ENCODE data around the gene EYA2. TPM values are rescaled to one million over a fixed set of nuclear protein-coding genes. Genes with fewer than 3 reads are reported as not detected.

The EYA2 gene
- total RNA-seq, 1 experiment from 2014 or later: 0.74 TPM

DNA sequence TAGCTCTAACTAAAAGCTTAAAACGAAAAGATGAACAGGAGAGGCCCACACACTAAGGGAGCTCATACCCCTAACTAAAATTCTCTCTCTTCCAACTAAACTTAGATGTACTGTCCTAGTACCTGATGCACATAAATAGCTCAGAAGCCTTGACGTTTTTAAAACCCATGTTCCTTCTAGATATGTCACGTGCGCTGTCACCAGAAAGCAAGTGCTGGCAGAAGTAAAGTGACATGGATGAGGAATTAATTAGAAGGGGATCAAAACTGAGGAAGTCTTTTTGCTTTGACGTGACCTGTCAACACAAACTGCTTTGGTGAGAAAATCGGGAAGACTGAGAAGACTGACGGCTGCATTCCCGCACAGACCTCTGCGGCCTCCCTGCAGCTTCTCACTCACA, 319.3 kb downstream of the EYA2 start:
- Histone ChIP-seq H2BK5ac (ENCODE audit: insufficient read length, low read length) (no peak overlapping the region), H2AFZ (ENCODE audit: low read length) (no peak overlapping the region), H3K4me1 (ENCODE audit: insufficient read depth, low read length) (no peaks in the 10 kb centered on the region), H3T11ph (ENCODE audit: low read length) (no peak overlapping the region), H3K79me2 (ENCODE audit: insufficient read depth, low read length) (peaks cover 6% of the 10 kb centered on the region), H2AK5ac (ENCODE audit: insufficient read length, low read length) (no peak overlapping the region), H3K4me2 (ENCODE audit: insufficient read depth, insufficient read length, low read length) (no peak overlapping the region), H3K14ac (ENCODE audit: insufficient read depth, low read length) (no peak overlapping the region), H2BK20ac (ENCODE audit: low read depth, low read length, poor library complexity, severe bottlenecking) (no peak overlapping the region), H3K27me3 (ENCODE audit: insufficient read depth, low read length) (no peaks in the 10 kb centered on the region), H3K23me2 (ENCODE audit: insufficient read length, low read depth, low read length, poor library complexity, severe bottlenecking) (no peaks in the 10 kb centered on the region), H2BK12ac (ENCODE audit: insufficient read length, low read depth, low read length) (no peak overlapping the region), H4K91ac (ENCODE audit: insufficient read length, low read depth, low read length) (no peak overlapping the region), H3K23ac (ENCODE audit: insufficient read length, low read depth, low read length) (no peak overlapping the region), H3K9me3 (ENCODE audit: control insufficient read depth, low read depth, low read length) (no peaks in the 10 kb centered on the region), H3K9ac (ENCODE audit: extremely low read depth, insufficient read length, low read length) (no peak overlapping the region), H2BK15ac (ENCODE audit: low read depth, low read length) (no peak overlapping the region), H4K5ac (ENCODE audit: insufficient read length, low read depth, low read length) (no peak overlapping the region), H2BK120ac (ENCODE audit: low read depth, low read length, poor library complexity, severe bottlenecking) (no peak overlapping the region), H4K20me1 (ENCODE audit: control insufficient read depth, insufficient read depth, insufficient read length) (no peaks in the 10 kb centered on the region), H3K27ac (ENCODE audit: insufficient read length, low read depth, low read length) (no peak overlapping the region), H3K56ac (ENCODE audit: insufficient read length, low read depth, low read length) (no peak overlapping the region), H4K8ac (replicated peaks; ENCODE audit: insufficient read length, low read depth, low read length) (no peak overlapping the region), H3K4ac (ENCODE audit: low read depth, low read length) (no peak overlapping the region), H3K18ac (ENCODE audit: insufficient read length, low read depth, low read length) (no peak overlapping the region), H3K79me1 (ENCODE audit: insufficient read depth, low read depth, low read length, poor library complexity, severe bottlenecking) (peaks cover 6% of the 10 kb centered on the region)
- Mint-ChIP-seq H3K4me3 (no peak overlapping the region), H3K36me3 (ENCODE audit: insufficient read depth in 1 of 3, low read depth in 3 of 3) (peaks cover 32 to 36% (median 33%) of the 10 kb centered on the region in 3 experiments; a peak in 6 of 7 replicates), H3K4me1 (peaks cover 4% of the 10 kb centered on the region in 2 experiments; a peak in 3 of 4 replicates), H3K27ac (no peak overlapping the region), H3K9me3 (no peaks in the 10 kb centered on the region; a peak in 1 of 5 replicates), H3K27me3 (ENCODE audit: low read depth) (no peaks in the 10 kb centered on the region)
- no peak for DNase-seq
- TF ChIP-seq, protein P1, sequence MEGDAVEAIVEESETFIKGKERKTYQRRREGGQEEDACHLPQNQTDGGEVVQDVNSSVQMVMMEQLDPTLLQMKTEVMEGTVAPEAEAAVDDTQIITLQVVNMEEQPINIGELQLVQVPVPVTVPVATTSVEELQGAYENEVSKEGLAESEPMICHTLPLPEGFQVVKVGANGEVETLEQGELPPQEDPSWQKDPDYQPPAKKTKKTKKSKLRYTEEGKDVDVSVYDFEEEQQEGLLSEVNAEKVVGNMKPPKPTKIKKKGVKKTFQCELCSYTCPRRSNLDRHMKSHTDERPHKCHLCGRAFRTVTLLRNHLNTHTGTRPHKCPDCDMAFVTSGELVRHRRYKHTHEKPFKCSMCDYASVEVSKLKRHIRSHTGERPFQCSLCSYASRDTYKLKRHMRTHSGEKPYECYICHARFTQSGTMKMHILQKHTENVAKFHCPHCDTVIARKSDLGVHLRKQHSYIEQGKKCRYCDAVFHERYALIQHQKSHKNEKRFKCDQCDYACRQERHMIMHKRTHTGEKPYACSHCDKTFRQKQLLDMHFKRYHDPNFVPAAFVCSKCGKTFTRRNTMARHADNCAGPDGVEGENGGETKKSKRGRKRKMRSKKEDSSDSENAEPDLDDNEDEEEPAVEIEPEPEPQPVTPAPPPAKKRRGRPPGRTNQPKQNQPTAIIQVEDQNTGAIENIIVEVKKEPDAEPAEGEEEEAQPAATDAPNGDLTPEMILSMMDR (conservative IDR thresholded peaks at IDR 0.05): no peak
- WGBS (ENCODE audit: extremely low coverage, insufficient read length, low lambda C conversion rate): no CpG with 5 or more reads among the region's 9 CpGs
